ENCODE results near the gene DOCK8. TPM values are rescaled to one million over a fixed set of nuclear protein-coding genes. Genes with fewer than 3 reads are reported as not detected.

Gene DOCK8
- total RNA-seq, 2 donors from 2014 or later: 18.7 to 19.3 TPM

GRCh38 chr9:437066-437465, 222.4 kb downstream of the DOCK8 start:
- no peak for DNase-seq (ENCODE audit: low spot score)
- Histone ChIP-seq H3K27me3 (replicated peaks; ENCODE audit: insufficient read depth) (no peaks in the 10 kb centered on the region), H3K36me3 (no peaks in the 10 kb centered on the region), H3K4me1 (ENCODE audit: control insufficient read depth in 1 of 2, low read depth in 2 of 2) (peaks cover 4 to 11% of the 10 kb centered on the region in 2 donors), H3K4me3 (no peak overlapping the region), H3K9me3 (no peaks in the 10 kb centered on the region), H3K27ac (peak overlapping the region in 1 of 2 donors; percentile 36)
- no peak for TF ChIP-seq CTCF (IDR thresholded peaks at IDR 0.05)
- ATAC-seq (ENCODE audit: insufficient number of reproducible peaks, low FRiP score, low read depth): no peak

GRCh38 chr9:437574-438001, 222.9 kb downstream of the DOCK8 start:
- DNase-seq (ENCODE audit: low spot score): no peak
- Histone ChIP-seq H3K27me3 (replicated peaks; ENCODE audit: insufficient read depth) (no peaks in the 10 kb centered on the region), H3K27ac (peak overlapping the region; percentile 13 to 36), H3K9me3 (no peaks in the 10 kb centered on the region), H3K36me3 (no peaks in the 10 kb centered on the region), H3K4me1 (ENCODE audit: control insufficient read depth in 1 of 2, low read depth in 2 of 2) (peaks cover 4 to 11% of the 10 kb centered on the region in 2 donors), H3K4me3 (no peak overlapping the region)
- no peak for TF ChIP-seq CTCF (IDR thresholded peaks at IDR 0.05)
- peak; percentile 27 for ATAC-seq (ENCODE audit: insufficient number of reproducible peaks, low FRiP score, low read depth)

GRCh38 chr9:438066-438465, 223.4 kb downstream of the DOCK8 start:
- H3K27me3 ChIP-seq (replicated peaks; ENCODE audit: insufficient read depth): no peaks in the 10 kb centered on the region
- ATAC-seq (ENCODE audit: insufficient number of reproducible peaks, low FRiP score, low read depth) (no peak), DNase-seq (ENCODE audit: low spot score) (no peak)
- H3K4me3 ChIP-seq: no peak overlapping the region
- H3K4me1 ChIP-seq (ENCODE audit: control insufficient read depth in 1 of 2, low read depth in 2 of 2): peaks cover 4 to 11% of the 10 kb centered on the region in 2 donors
- no peaks in the 10 kb centered on the region for H3K36me3 ChIP-seq
- no peaks in the 10 kb centered on the region for H3K9me3 ChIP-seq
- TF ChIP-seq CTCF (IDR thresholded peaks at IDR 0.05): no peak
- H3K27ac ChIP-seq: peak overlapping the region in 1 of 2 donors; percentile 13

- no peaks in the 10 kb centered on the region for H3K27me3 ChIP-seq (replicated peaks; ENCODE audit: insufficient read depth)
- DNase-seq (ENCODE audit: low spot score) (no peak), ATAC-seq (ENCODE audit: insufficient number of reproducible peaks, low FRiP score, low read depth) (no peak)
- no peak for TF ChIP-seq CTCF (IDR thresholded peaks at IDR 0.05)
- H3K4me1 ChIP-seq (ENCODE audit: control insufficient read depth in 1 of 2, low read depth in 2 of 2): peaks cover 4 to 11% of the 10 kb centered on the region in 2 donors
- H3K27ac ChIP-seq: no peak overlapping the region
- H3K36me3 ChIP-seq: no peaks in the 10 kb centered on the region
- no peaks in the 10 kb centered on the region for H3K9me3 ChIP-seq
- H3K4me3 ChIP-seq: no peak overlapping the region
Observed at GRCh38 chr9:438961-439768, 224.5 kb downstream of the DOCK8 start.

GRCh38 chr9:441126-441525, 226.5 kb downstream of the DOCK8 start:
- DNase-seq (ENCODE audit: low spot score) (no peak), ATAC-seq (ENCODE audit: insufficient number of reproducible peaks, low FRiP score, low read depth) (no peak)
- Histone ChIP-seq H3K27me3 (replicated peaks; ENCODE audit: insufficient read depth) (no peaks in the 10 kb centered on the region), H3K36me3 (no peaks in the 10 kb centered on the region), H3K4me3 (no peak overlapping the region), H3K9me3 (no peaks in the 10 kb centered on the region), H3K4me1 (ENCODE audit: control insufficient read depth in 1 of 2, low read depth in 2 of 2) (peaks cover 4 to 11% of the 10 kb centered on the region in 2 donors), H3K27ac (no peak overlapping the region)
- no peak for TF ChIP-seq CTCF (IDR thresholded peaks at IDR 0.05)
